A673 (cell line): ENCODE data around the gene OLIG1. TPM values are rescaled to one million over a fixed set of nuclear protein-coding genes. Genes with fewer than 3 reads are reported as not detected.

Experiments
- BruUV-seq: library from RNA; stranded (reverse); fragments of 400-500 nt; replicated peaks from 2 replicates; lab custom pipeline; 2021; lab: Mats Ljungman, UMichigan
- CTCF ChIA-PET: fragments of 300-600 bp; sonication (Branson Sonifier 250); formaldehyde crosslinking; loops from one replicate; lab custom pipeline; 2022; ENCODE audit warnings: antibody characterized with exemption; lab: Charles Lee
- POLR2A ChIA-PET: fragments of 300-600 bp; sonication (Branson Sonifier 250); formaldehyde crosslinking; loops from one replicate; lab custom pipeline; 2022; ENCODE audit warnings: antibody characterized with exemption; ENCODE audit not compliant: low non-redundant PET; lab: Charles Lee
- DNase-seq: peaks from one replicate; pipeline ENCODE4 v3.0.0-alpha.2; 2015; ENCODE audit warnings: low spot score
- H3K27ac ChIP-seq: fragments of 200-600 bp; sonication (generic); 2 replicates; pipeline ENCODE4 v1.5.1; 2016; ENCODE audit warnings: mixed run types, low read depth, mild to moderate bottlenecking, mixed read lengths, antibody characterized with exemption, low read length; ENCODE audit not compliant: poor library complexity, severe bottlenecking
- H3K27me3 ChIP-seq: fragments of 200-600 bp; sonication (generic); replicated peaks from 2 replicates; pipeline ENCODE4 v1.6.1; 2017; ENCODE audit warnings: mixed run types, low read depth, mild to moderate bottlenecking, mixed read lengths, antibody characterized with exemption, low read length; ENCODE audit not compliant: insufficient read depth, poor library complexity
- H3K36me3 ChIP-seq: fragments of 200-600 bp; sonication (generic); 2 replicates; pipeline ENCODE4 v1.6.1; 2016; ENCODE audit warnings: mixed run types, mild to moderate bottlenecking, mixed read lengths, antibody characterized with exemption, low read length; ENCODE audit not compliant: insufficient read depth, poor library complexity, severe bottlenecking
- H3K4me1 ChIP-seq: fragments of 200-600 bp; sonication (generic); 2 replicates; pipeline ENCODE4 v1.6.1; 2017; ENCODE audit warnings: mixed run types, mild to moderate bottlenecking, mixed read lengths, antibody characterized with exemption, low read length; ENCODE audit not compliant: insufficient read depth, poor library complexity, severe bottlenecking
- H3K4me3 ChIP-seq: fragments of 200-600 bp; sonication (generic); 2 replicates; pipeline ENCODE4 v1.5.1; 2016; ENCODE audit warnings: low read depth, mixed run types, mild to moderate bottlenecking, mixed read lengths, low read length; ENCODE audit not compliant: poor library complexity, severe bottlenecking
- H3K9me3 ChIP-seq: fragments of 200-600 bp; sonication (generic); 2 replicates; pipeline ENCODE4 v1.6.1; 2016; ENCODE audit warnings: mixed run types, low read depth, mild to moderate bottlenecking, mixed read lengths, antibody characterized with exemption, low read length; ENCODE audit not compliant: poor library complexity, severe bottlenecking
- CTCF ChIP-seq: fragments of 300-800, 200-600 bp; sonication (generic); conservative IDR thresholded peaks from 2 replicates; pipeline ENCODE4 v1.5.1; 2017; ENCODE audit warnings: low read depth, mild to moderate bottlenecking, antibody characterized with exemption, low read length, moderate library complexity, mixed read lengths
- EZH2 ChIP-seq: fragments of 200-600 bp; sonication (generic); IDR thresholded peaks from 2 replicates; pipeline ENCODE4 v1.6.1; 2017; ENCODE audit warnings: borderline replicate concordance, low read depth, mild to moderate bottlenecking, mixed read lengths, antibody characterized with exemption, low read length; ENCODE audit not compliant: poor library complexity, severe bottlenecking
- intact Hi-C: fragments of 100-400 bp; cut with micrococcal nuclease; formaldehyde crosslinking; loops from one replicate; pipeline ENCODE4 v1.10.0; 2022; ENCODE audit not compliant: unreplicated experiment
- total RNA-seq: library from RNA; stranded (reverse); gene quantifications from 2 replicates; pipeline ENCODE4 v1.2.3, GENCODE V29; 2021

Gene OLIG1
- total RNA-seq, 1 experiment from 2014 or later = not detected

DNA sequence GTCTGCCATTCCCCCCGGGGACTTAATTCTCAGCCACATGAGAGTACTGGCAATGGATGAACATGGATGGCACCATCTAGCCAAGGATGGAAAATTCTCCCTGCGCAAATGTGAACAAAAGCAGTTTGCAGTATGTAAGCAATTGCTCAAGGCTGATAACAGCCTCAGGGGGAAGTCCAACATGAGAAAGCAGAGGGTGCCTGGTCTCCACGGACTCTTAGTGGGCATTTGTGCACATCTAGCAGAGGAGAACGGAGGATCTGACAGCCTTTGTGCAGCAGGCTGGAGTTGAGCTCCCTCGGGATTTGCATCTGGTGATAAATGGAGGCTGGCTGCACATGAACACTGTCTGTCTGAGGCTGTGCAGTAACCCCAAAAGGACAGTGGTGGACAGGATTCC, 13.9 kb upstream of the OLIG1 start:
- Histone ChIP-seq H3K27ac (no peak overlapping the region), H3K9me3 (no peaks in the 10 kb centered on the region), H3K4me1 (no peaks in the 10 kb centered on the region), H3K27me3 (peaks cover 73% of the 10 kb centered on the region), H3K36me3 (no peaks in the 10 kb centered on the region), H3K4me3 (no peak overlapping the region)
- ChIA-PET POLR2A (no interaction called here), CTCF (no interaction called here)
- no peak for TF ChIP-seq CTCF
- no peak for TF ChIP-seq EZH2
- intact Hi-C loops = no loop called here
- DNase-seq = no peak
- no TSS peak for BruUV-seq

DNA sequence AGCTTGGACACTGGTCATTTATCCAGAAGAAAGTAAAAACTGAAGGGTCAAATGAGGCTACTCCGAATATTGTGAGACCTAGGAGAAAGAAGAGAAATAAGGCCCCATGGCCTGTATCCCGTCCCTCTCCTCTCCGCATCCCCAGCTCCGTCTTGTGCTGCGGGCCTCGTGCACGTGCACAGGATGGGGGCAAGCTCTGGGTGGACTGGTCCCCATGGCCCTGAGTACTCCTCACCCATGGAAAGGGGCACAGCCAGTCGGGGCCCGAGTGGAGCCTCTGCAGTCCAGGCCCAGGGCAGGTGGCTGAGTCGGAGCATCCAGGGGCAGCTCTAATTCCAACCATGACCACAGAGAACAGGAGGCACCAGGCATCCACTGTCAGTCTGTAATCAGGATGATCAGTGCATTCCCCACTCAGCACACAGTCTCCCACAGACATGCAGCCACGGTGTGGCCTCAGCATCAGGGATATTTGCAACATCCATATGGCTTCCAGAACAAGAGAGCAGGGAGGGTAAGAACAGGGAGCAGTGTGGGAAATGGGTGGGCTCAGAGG, 12.5 kb upstream of the OLIG1 start:
- CTCF ChIA-PET = no interaction called here
- POLR2A ChIA-PET = no interaction called here
- Histone ChIP-seq H3K27me3 (peaks cover 67% of the 10 kb centered on the region), H3K27ac (no peak overlapping the region), H3K9me3 (no peaks in the 10 kb centered on the region), H3K4me1 (no peaks in the 10 kb centered on the region), H3K36me3 (no peaks in the 10 kb centered on the region), H3K4me3 (no peak overlapping the region)
- intact Hi-C loops = no loop called here
- no TSS peak for BruUV-seq
- no peak for DNase-seq
- no peak for TF ChIP-seq CTCF
- no peak for TF ChIP-seq EZH2

- no peak for DNase-seq
- Histone ChIP-seq H3K27me3 (peaks cover 61% of the 10 kb centered on the region), H3K36me3 (no peaks in the 10 kb centered on the region), H3K4me3 (no peak overlapping the region), H3K4me1 (no peaks in the 10 kb centered on the region), H3K27ac (no peak overlapping the region), H3K9me3 (no peaks in the 10 kb centered on the region)
- TF ChIP-seq EZH2 (no peak), CTCF (no peak)
- intact Hi-C loops = no loop called here
- ChIA-PET CTCF (no interaction called here), POLR2A (interaction anchor here (0.5 kb wide), 1 partner anchor 858 kb away, joined by 7 read pairs; no protein-coding TSS in a partner anchor)
- no TSS peak for BruUV-seq
Measured at GRCh38 chr21:33058527-33058926, 11.4 kb upstream of the OLIG1 start.
